ENCODE results near the gene H2BW1. TPM values are rescaled to one million over a fixed set of nuclear protein-coding genes. Genes with fewer than 3 reads are reported as not detected.
"Not testable (repeated sequence)": the region's sequence is repeated elsewhere in the genome, so short reads cannot be mapped to it uniquely, and the experiment has no call there.

The H2BW1 gene
- not detected for polyA plus RNA-seq (2012; ENCODE audit: insufficient read depth, insufficient read length, low read depth)

- Histone ChIP-seq H3K4me1 (no peaks in the 10 kb centered on the region), H3K4me3 (ENCODE audit: low read depth, low read length) (no peak within 1 kb of the TSS), H3K9me3 (no peaks in the 10 kb centered on the region), H3K36me3 (no peaks in the 10 kb centered on the region), H3K27me3 (no peaks in the 10 kb centered on the region)
- DNase-seq, result no peak
- TF ChIP-seq, protein P1, sequence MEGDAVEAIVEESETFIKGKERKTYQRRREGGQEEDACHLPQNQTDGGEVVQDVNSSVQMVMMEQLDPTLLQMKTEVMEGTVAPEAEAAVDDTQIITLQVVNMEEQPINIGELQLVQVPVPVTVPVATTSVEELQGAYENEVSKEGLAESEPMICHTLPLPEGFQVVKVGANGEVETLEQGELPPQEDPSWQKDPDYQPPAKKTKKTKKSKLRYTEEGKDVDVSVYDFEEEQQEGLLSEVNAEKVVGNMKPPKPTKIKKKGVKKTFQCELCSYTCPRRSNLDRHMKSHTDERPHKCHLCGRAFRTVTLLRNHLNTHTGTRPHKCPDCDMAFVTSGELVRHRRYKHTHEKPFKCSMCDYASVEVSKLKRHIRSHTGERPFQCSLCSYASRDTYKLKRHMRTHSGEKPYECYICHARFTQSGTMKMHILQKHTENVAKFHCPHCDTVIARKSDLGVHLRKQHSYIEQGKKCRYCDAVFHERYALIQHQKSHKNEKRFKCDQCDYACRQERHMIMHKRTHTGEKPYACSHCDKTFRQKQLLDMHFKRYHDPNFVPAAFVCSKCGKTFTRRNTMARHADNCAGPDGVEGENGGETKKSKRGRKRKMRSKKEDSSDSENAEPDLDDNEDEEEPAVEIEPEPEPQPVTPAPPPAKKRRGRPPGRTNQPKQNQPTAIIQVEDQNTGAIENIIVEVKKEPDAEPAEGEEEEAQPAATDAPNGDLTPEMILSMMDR (IDR thresholded peaks at IDR 0.05; ENCODE audit: low read depth, low read length), result no peak
Measured at GRCh38 chrX:104013606-104014005, at the start of gene H2BW1. Gene H2BW1, minus strand, starts transcription at chrX:104013708. Its CDS starts 132 bp downstream, at chrX:104013576.

GRCh38 chrX:104062636-104063035, 49.1 kb upstream of the H2BW1 start:
- H3K9me3 ChIP-seq; DNase-seq; H3K27me3 ChIP-seq; H3K4me3 ChIP-seq (ENCODE audit: low read depth, low read length); H3K4me1 ChIP-seq; H3K36me3 ChIP-seq: not testable (repeated sequence)

- not testable (repeated sequence) for H3K4me1 ChIP-seq; H3K36me3 ChIP-seq; H3K4me3 ChIP-seq (ENCODE audit: low read depth, low read length); DNase-seq; H3K9me3 ChIP-seq; H3K27me3 ChIP-seq
Measured at GRCh38 chrX:104054956-104055355, 41.4 kb upstream of the H2BW1 start.

GRCh38 chrX:104047171-104047570, 33.7 kb upstream of the H2BW1 start:
- no peaks in the 10 kb centered on the region for H3K36me3 ChIP-seq
- H3K4me3 ChIP-seq (ENCODE audit: low read depth, low read length), result no peak overlapping the region
- DNase-seq, result no peak
- H3K27me3 ChIP-seq, result no peaks in the 10 kb centered on the region
- TF ChIP-seq, protein P1 (IDR thresholded peaks at IDR 0.05; ENCODE audit: low read depth, low read length), result no peak
- H3K4me1 ChIP-seq, result no peaks in the 10 kb centered on the region
- H3K9me3 ChIP-seq, result no peaks in the 10 kb centered on the region

DNA sequence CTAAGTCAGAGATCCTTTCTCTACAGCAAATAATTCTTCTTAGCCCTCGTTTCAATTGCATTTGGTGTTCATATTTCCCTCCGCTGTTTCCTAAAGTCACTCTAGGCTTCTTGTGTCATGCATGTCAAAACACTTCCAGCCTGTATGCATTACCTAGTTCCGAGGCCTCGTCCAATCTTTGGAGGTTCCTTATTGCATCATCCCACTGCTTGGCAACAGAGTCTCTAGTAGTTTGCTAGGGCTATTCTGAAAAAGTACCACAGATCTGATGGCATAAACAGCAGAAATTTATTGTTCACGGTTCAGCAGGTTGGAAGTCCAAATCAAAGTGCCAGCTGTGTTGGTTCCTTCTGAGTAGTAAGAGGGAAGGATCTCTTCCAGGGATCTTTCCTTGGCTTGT, 32.1 kb upstream of the H2BW1 start:
- Histone ChIP-seq H3K36me3 (no peaks in the 10 kb centered on the region), H3K4me1 (no peaks in the 10 kb centered on the region), H3K27me3 (no peaks in the 10 kb centered on the region), H3K9me3 (no peaks in the 10 kb centered on the region), H3K4me3 (ENCODE audit: low read depth, low read length) (no peak overlapping the region)
- TF ChIP-seq, protein P1 (IDR thresholded peaks at IDR 0.05; ENCODE audit: low read depth, low read length), result no peak
- DNase-seq, result no peak

DNA sequence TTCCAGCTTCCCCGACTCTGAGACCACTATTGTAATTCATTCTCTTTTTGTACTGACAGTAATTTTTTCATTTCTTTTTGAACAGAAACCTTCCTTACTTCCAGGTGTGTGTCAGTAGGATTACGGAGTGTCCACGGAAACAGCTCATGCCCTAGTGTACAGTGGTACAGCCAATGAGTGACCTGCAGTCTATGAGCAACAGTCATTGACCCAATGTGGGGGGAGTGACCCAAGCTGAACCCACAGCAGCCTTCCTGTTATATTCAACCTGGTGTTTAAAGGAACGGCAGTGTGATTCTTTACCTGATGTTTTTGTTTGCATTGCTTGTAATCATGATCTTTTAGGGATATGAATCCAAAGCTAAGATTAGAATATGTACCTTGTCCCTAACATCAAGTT, 27.5 kb upstream of the H2BW1 start:
- no peaks in the 10 kb centered on the region for H3K4me1 ChIP-seq
- H3K9me3 ChIP-seq, result no peaks in the 10 kb centered on the region
- TF ChIP-seq, protein P1 (IDR thresholded peaks at IDR 0.05; ENCODE audit: low read depth, low read length), result no peak
- DNase-seq, result no peak
- H3K27me3 ChIP-seq, result no peaks in the 10 kb centered on the region
- H3K36me3 ChIP-seq, result no peaks in the 10 kb centered on the region
- no peak overlapping the region for H3K4me3 ChIP-seq (ENCODE audit: low read depth, low read length)

DNA sequence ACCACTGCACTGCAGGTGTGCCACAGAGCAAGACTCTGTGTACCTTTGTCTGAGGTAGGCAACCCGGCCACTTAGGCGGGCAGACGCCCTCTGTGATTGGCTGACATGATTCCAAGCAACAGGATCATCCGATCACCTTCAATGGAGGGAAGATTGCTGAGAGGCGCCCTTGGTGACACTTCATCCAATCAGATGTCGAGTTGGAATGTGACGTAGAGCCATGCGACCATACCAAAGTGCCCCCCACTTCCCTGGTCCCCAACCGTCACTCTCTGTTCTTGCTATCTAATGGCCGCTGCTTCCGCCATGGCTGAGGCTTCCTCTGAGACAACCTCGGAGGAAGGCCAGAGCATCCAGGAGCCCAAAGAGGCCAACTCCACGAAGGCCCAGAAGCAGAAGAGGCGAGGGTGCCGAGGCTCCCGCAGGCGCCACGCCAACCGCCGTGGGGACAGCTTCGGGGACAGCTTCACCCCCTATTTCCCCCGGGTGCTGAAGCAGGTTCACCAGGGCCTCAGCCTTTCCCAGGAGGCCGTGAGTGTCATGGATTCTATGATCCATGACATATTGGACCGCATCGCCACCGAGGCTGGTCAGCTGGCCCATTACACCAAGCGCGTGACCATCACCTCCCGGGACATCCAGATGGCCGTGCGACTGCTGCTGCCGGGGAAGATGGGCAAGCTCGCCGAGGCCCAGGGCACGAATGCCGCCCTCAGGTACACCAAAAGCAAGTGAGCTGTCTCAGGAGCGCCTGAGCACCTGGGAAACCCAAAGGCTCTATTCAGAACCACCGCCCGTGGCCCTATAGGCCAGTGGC, 26.4 kb upstream of the H2BW1 start, which contains the start of gene H2BW2:
Gene H2BW2, plus strand, starts transcription at position 268 of the 817 bp plus-strand sequence. Its CDS starts 39 bp downstream, at position 307.
- H3K4me3 ChIP-seq (ENCODE audit: low read depth, low read length), result no peak within 1 kb of the TSS
- TF ChIP-seq, protein P1 (IDR thresholded peaks at IDR 0.05; ENCODE audit: low read depth, low read length), result no peak
- no peak for DNase-seq
- H3K4me1 ChIP-seq, result no peaks in the 10 kb centered on the region
- H3K36me3 ChIP-seq, result no peaks in the 10 kb centered on the region
- no peaks in the 10 kb centered on the region for H3K9me3 ChIP-seq
- H3K27me3 ChIP-seq, result no peaks in the 10 kb centered on the region

Measured in BE2C (cell line).